WTC11 (cell line): ENCODE results near the gene HBEGF. TPM values are rescaled to one million over a fixed set of nuclear protein-coding genes. Genes with fewer than 3 reads are reported as not detected.

Experiments
- ATAC-seq: fragments of 200-7000 bp; cut with Tn5 transposase; 2 replicates; pipeline ENCODE4 v1.10.0; 2021; ENCODE audit warnings: mild to moderate bottlenecking, moderate library complexity
- CTCF ChIA-PET: fragments of 300-600 bp; sonication (Branson Sonifier 250); formaldehyde crosslinking; loops from one replicate; lab custom pipeline; 2021; ENCODE audit warnings: antibody characterized with exemption; lab: Charles Lee
- POLR2A ChIA-PET: fragments of 350-600 bp; sonication (Branson Sonifier 250); formaldehyde crosslinking; loops from one replicate; lab custom pipeline; 2021; ENCODE audit warnings: antibody characterized with exemption; lab: Charles Lee
- DNase-seq: peaks from one replicate; pipeline ENCODE4 v3.0.0; 2021; ENCODE audit warnings: low spot score
- H3K27ac Mint-ChIP-seq: 2 replicates; pipeline ENCODE4 v1.8.0; 2021; ENCODE audit warnings: mixed read lengths
- H3K27me3 Mint-ChIP-seq: 2 replicates; pipeline ENCODE4 v1.8.0; 2021; ENCODE audit warnings: low read depth, mild to moderate bottlenecking, moderate library complexity, mixed read lengths
- H3K36me3 Mint-ChIP-seq: 2 replicates; pipeline ENCODE4 v1.8.0; 2021; ENCODE audit warnings: mixed read lengths
- H3K4me1 Mint-ChIP-seq: 2 replicates; pipeline ENCODE4 v1.8.0; 2022; ENCODE audit warnings: mixed read lengths
- H3K4me3 Mint-ChIP-seq: 2 replicates; pipeline ENCODE4 v1.8.0; 2021; ENCODE audit warnings: mild to moderate bottlenecking, moderate library complexity, mixed read lengths
- H3K9me3 Mint-ChIP-seq: 2 replicates; pipeline ENCODE4 v1.8.0; 2021; ENCODE audit warnings: mixed read lengths
- ARID4B ChIP-seq: sonication (generic); formaldehyde crosslinking; IDR thresholded peaks from 2 replicates; pipeline ENCODE4 v1.8.0; 2023; ENCODE audit warnings: missing genetic modification reagents, mild to moderate bottlenecking, borderline replicate concordance
- CBFB ChIP-seq: sonication (generic); formaldehyde crosslinking; IDR thresholded peaks from 2 replicates; pipeline ENCODE4 v1.8.1; 2022; ENCODE audit warnings: mild to moderate bottlenecking, low read depth, missing genetic modification reagents
- HMGXB4 ChIP-seq: sonication (generic); formaldehyde crosslinking; IDR thresholded peaks from 2 replicates; pipeline ENCODE4 v1.8.1; 2023; ENCODE audit warnings: mild to moderate bottlenecking, moderate library complexity, missing genetic modification reagents
- KAT7 ChIP-seq: sonication (generic); formaldehyde crosslinking; IDR thresholded peaks from 2 replicates; pipeline ENCODE4 v1.8.1; 2023; ENCODE audit warnings: missing genetic modification reagents, mild to moderate bottlenecking, borderline replicate concordance
- MYBL2 ChIP-seq: sonication (generic); formaldehyde crosslinking; IDR thresholded peaks from 2 replicates; pipeline ENCODE4 v1.8.1; 2023; ENCODE audit warnings: mild to moderate bottlenecking, moderate library complexity, missing genetic modification reagents
- NFATC4 ChIP-seq: fragments of 250-450 bp; sonication (Bioruptor Pico); IDR thresholded peaks from 2 replicates; pipeline ENCODE4 v1.9.0; 2021; ENCODE audit warnings: mild to moderate bottlenecking
- SMAD3 ChIP-seq: sonication (generic); formaldehyde crosslinking; IDR thresholded peaks from 2 replicates; pipeline ENCODE4 v1.8.0; 2022; ENCODE audit warnings: missing genetic modification reagents, mild to moderate bottlenecking, borderline replicate concordance
- SP1 ChIP-seq: sonication (generic); formaldehyde crosslinking; conservative IDR thresholded peaks from 2 replicates; pipeline ENCODE4 v1.8.1; 2022; ENCODE audit warnings: missing genetic modification reagents
- STAT6 ChIP-seq: sonication (generic); formaldehyde crosslinking; conservative IDR thresholded peaks from 2 replicates; pipeline ENCODE4 v1.8.1; 2023; ENCODE audit warnings: mild to moderate bottlenecking, low read depth, missing genetic modification reagents, moderate library complexity
- USF2 ChIP-seq: sonication (generic); formaldehyde crosslinking; IDR thresholded peaks from 2 replicates; pipeline ENCODE4 v1.8.1; 2023; ENCODE audit warnings: mild to moderate bottlenecking, missing genetic modification reagents, moderate library complexity
- ZBTB21 ChIP-seq: sonication (generic); formaldehyde crosslinking; IDR thresholded peaks from 2 replicates; pipeline ENCODE4 v1.8.1; 2023; ENCODE audit warnings: mild to moderate bottlenecking, missing genetic modification reagents, borderline replicate concordance
- ZBTB43 ChIP-seq: sonication (generic); formaldehyde crosslinking; IDR thresholded peaks from 2 replicates; pipeline ENCODE4 v1.8.1; 2023; ENCODE audit warnings: mild to moderate bottlenecking, missing genetic modification reagents
- ZMAT4 ChIP-seq: fragments of 250-450 bp; sonication (Bioruptor Pico); IDR thresholded peaks from 2 replicates; pipeline ENCODE4 v1.9.0; 2021; ENCODE audit warnings: mild to moderate bottlenecking
- ZNF263 ChIP-seq: sonication (generic); formaldehyde crosslinking; IDR thresholded peaks from 2 replicates; pipeline ENCODE4 v1.8.1; 2022; ENCODE audit warnings: low read depth, mild to moderate bottlenecking, moderate library complexity, missing genetic modification reagents
- total RNA-seq: library from RNA; stranded (reverse); gene quantifications from 3 replicates; pipeline ENCODE4 v1.2.3, GENCODE V29; 2021

The HBEGF gene
- total RNA-seq, 1 experiment from 2014 or later, result 4.0 TPM

- ATAC-seq, result no peak
- no peaks in the 10 kb centered on the region for H3K36me3 Mint-ChIP-seq
- POLR2A ChIA-PET, result no interaction called here
Measured at GRCh38 chr5:140362311-140362710, 15.9 kb upstream of the HBEGF start.

GRCh38 chr5:140361901-140362300 lies 15.5 kb upstream of the HBEGF start:
- no peak for ATAC-seq
- CTCF ChIA-PET, result interaction anchor here (0.9 to 4.5 kb wide), 4 partner anchors 10 to 119 kb away, joined by 3 to 247 read pairs (median 30); partner anchors contain the start of gene HBEGF
- no peak overlapping the region for H3K27ac Mint-ChIP-seq
- H3K4me3 Mint-ChIP-seq, result no peak overlapping the region
- H3K27me3 Mint-ChIP-seq, result peaks cover 12% of the 10 kb centered on the region
- H3K4me1 Mint-ChIP-seq, result peaks cover 10% of the 10 kb centered on the region
- POLR2A ChIA-PET, result no interaction called here
- no peaks in the 10 kb centered on the region for H3K36me3 Mint-ChIP-seq
- DNase-seq, result no peak
- no peaks in the 10 kb centered on the region for H3K9me3 Mint-ChIP-seq
- TF ChIP-seq ZBTB21 (CRISPR knock-in tag) (no peak), ZBTB43 (no peak), SMAD3 (CRISPR knock-in tag) (no peak), HMGXB4 (CRISPR knock-in tag) (no peak)

More at GRCh38 chr5:140362311-140362710, 15.9 kb upstream of the HBEGF start:
- H3K27ac Mint-ChIP-seq, result no peak overlapping the region
- peaks cover 10% of the 10 kb centered on the region for H3K4me1 Mint-ChIP-seq
- no peak for DNase-seq
- no peak overlapping the region for H3K4me3 Mint-ChIP-seq
- peaks cover 12% of the 10 kb centered on the region for H3K27me3 Mint-ChIP-seq
- TF ChIP-seq USF2 (CRISPR knock-in tag), result no peak
- no peak for TF ChIP-seq KAT7 (CRISPR knock-in tag)
- TF ChIP-seq ZMAT4 (CRISPR knock-in tag), result no peak
- TF ChIP-seq SP1, result no peak
- TF ChIP-seq ZNF263 (CRISPR knock-in tag), result no peak
- no peak for TF ChIP-seq ARID4B
- TF ChIP-seq NFATC4 (CRISPR knock-in tag), result no peak
- no peak for TF ChIP-seq CBFB (CRISPR knock-in tag)
- TF ChIP-seq STAT6 (CRISPR knock-in tag), result no peak
- TF ChIP-seq MYBL2 (CRISPR knock-in tag), result no peak
- TF ChIP-seq ZBTB21 (CRISPR knock-in tag), result no peak
- H3K9me3 Mint-ChIP-seq, result no peaks in the 10 kb centered on the region
- CTCF ChIA-PET, result interaction anchor here (0.9 to 3.1 kb wide), 6 partner anchors 9 to 358 kb away, joined by 3 to 53 read pairs (median 18); partner anchors contain the start of gene HBEGF
